Gastrocnemius medialis (tissue), 4 donors: Measurements from ENCODE around the gene INPP4B. TPM values are rescaled to one million over a fixed set of nuclear protein-coding genes. Genes with fewer than 3 reads are reported as not detected.
A peak's percentile ranks its signal among the peaks of the same experiment; 100 is the strongest.

Source experiments
- ATAC-seq, 2 donors: fragments of 150-250 bp; one replicate each; pipeline ENCODE4 v1.9.1; 2016
- DNase-seq, 2 donors: peaks; one replicate each; pipeline ENCODE4 v3.0.0-alpha.2; 2019
- H3K27ac ChIP-seq, 4 donors: fragments of 200-600 bp; sonication (generic); 1 replicate in 1 of 4; 2 replicates in 3 of 4; pipeline ENCODE4 v1.5.1; 2016 to 2018; ENCODE audit warnings: mild to moderate bottlenecking in 2 of 4, moderate library complexity in 1 of 4
- H3K27me3 ChIP-seq, 3 donors: fragments of 200-600 bp; sonication (generic) in 2 of 3; 1 replicate in 1 of 3; 2 replicates in 2 of 3; pipeline versions ENCODE4 v1.5.1 to v1.6.0; 2016 to 2019; ENCODE audit warnings: mild to moderate bottlenecking in 1 of 3, moderate library complexity in 1 of 3
- H3K36me3 ChIP-seq, 2 donors: fragments of 200-600 bp; sonication (generic) in 1 of 2; one replicate each; pipeline ENCODE4 v1.5.1; 2017 to 2018
- H3K4me1 ChIP-seq, 2 donors: fragments of 200-600 bp; sonication (generic) in 1 of 2; one replicate each; pipeline ENCODE4 v1.5.1; 2016 to 2017; ENCODE audit warnings: mild to moderate bottlenecking in 2 of 2
- H3K4me3 ChIP-seq, 4 donors: fragments of 200-600 bp; sonication (generic) in 3 of 4; 1 replicate in 1 of 4; 2 replicates in 3 of 4; pipeline ENCODE4 v1.5.1; 2016 to 2019; ENCODE audit warnings: mild to moderate bottlenecking in 2 of 4
- H3K9me3 ChIP-seq, 3 donors: fragments of 200-600 bp; sonication (generic) in 2 of 3; 1 replicate in 1 of 3; 2 replicates in 2 of 3; pipeline ENCODE4 v1.5.1; 2016 to 2019
- POLR2A ChIP-seq, 2 donors: fragments of 450-650 bp; IDR thresholded peaks; one replicate each; pipeline ENCODE4 v1.6.1; 2017; ENCODE audit warnings: antibody characterized with exemption in 2 of 2, mild to moderate bottlenecking in 2 of 2, moderate library complexity in 2 of 2
- in situ Hi-C, 4 donors: fragments of 200-750 bp; cut with MboI; loops; one replicate each; pipeline versions ENCODE4 v1.15.0 to v1.8.0; 2017; ENCODE audit warnings: low sequenced_read_pairs in 4 of 4
- intact Hi-C: fragments of 100-400 bp; cut with DNase I; formaldehyde crosslinking; loops from one replicate; pipeline ENCODE4 v1.15.1; 2023; ENCODE audit warnings: low total_unique reads
- total RNA-seq, 4 donors: library from RNA; depleted of rRNA; stranded (reverse); fragments of >200 nt; gene quantifications; one replicate each; pipeline versions ENCODE4 v1.1.0 to v1.2.3, GENCODE V29; 2016
- TF ChIP-seq, protein P1 (sequence below), 5 experiments: fragments of 450-650 bp in 3 of 5; fragments of 200-600 bp in 2 of 5; sonication (generic) in 2 of 5; IDR thresholded peaks in 4 of 5; conservative IDR thresholded peaks in 1 of 5; 1 replicate in 4 of 5; 2 replicates in 1 of 5; pipeline ENCODE4 v1.5.1; 2016 to 2019; ENCODE audit warnings: antibody characterized with exemption in 5 of 5, mild to moderate bottlenecking in 3 of 5, moderate library complexity in 3 of 5

The INPP4B gene
- total RNA-seq, 4 donors from 2014 or later = 7.5 to 23.6 (median 9.1) TPM

DNA sequence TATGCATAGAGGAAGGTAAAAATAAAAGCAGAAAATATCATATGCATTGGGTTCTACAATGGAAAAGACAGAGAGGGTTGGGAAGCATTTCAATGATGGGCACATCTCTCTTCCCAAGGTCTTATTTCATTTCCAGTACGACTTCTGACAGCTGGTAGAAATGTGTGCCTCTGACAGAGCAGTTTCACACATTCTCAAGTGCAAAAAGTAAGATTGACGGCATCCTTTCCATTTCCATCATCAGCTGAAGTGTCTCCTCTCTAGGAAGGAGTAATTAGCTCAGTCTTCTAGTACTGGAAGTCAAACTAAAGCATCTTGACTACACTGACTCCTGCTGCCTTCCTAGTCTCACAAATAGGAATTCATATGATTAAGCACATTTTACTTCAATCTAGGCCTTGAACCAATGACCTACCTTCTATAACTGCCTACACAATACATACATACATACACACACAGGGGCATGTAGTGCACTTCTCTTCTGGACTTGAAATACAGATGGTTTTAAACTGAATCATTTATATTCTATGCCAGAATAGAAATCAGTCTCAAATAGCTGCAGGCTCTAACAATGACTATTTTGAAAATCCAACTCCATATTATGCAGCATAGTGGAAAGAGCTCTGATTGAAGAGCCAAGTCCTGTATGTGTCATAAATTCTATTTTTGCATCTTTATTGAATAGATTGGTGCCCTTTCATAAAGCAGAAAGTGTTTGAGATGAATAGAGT lies 473.4 kb downstream of the INPP4B start:
- no peak for DNase-seq
- peaks cover 0 to 42% of the 10 kb centered on the region in 2 donors for H3K4me1 ChIP-seq
- no peaks in the 10 kb centered on the region for H3K36me3 ChIP-seq
- intact Hi-C loops (no loop called here), in situ Hi-C loops (loop anchor here in 3 of 4 donors (25.0 kb wide), 2 partner anchors 340 to 465 kb away; partner anchors contain the start of gene INPP4B (in 2 of the 3))
- ATAC-seq = no peak
- H3K27me3 ChIP-seq = no peaks in the 10 kb centered on the region
- no peak for TF ChIP-seq POLR2A (IDR thresholded peaks at IDR 0.05)
- TF ChIP-seq, protein P1, sequence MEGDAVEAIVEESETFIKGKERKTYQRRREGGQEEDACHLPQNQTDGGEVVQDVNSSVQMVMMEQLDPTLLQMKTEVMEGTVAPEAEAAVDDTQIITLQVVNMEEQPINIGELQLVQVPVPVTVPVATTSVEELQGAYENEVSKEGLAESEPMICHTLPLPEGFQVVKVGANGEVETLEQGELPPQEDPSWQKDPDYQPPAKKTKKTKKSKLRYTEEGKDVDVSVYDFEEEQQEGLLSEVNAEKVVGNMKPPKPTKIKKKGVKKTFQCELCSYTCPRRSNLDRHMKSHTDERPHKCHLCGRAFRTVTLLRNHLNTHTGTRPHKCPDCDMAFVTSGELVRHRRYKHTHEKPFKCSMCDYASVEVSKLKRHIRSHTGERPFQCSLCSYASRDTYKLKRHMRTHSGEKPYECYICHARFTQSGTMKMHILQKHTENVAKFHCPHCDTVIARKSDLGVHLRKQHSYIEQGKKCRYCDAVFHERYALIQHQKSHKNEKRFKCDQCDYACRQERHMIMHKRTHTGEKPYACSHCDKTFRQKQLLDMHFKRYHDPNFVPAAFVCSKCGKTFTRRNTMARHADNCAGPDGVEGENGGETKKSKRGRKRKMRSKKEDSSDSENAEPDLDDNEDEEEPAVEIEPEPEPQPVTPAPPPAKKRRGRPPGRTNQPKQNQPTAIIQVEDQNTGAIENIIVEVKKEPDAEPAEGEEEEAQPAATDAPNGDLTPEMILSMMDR (IDR thresholded peaks at IDR 0.05 in 4 of 5, conservative IDR thresholded peaks at IDR 0.05 in 1 of 5) = no peak
- no peaks in the 10 kb centered on the region for H3K9me3 ChIP-seq
- peak overlapping the region in 3 of 4 donors; percentile 24 to 54 (median 46) for H3K27ac ChIP-seq
- no peak overlapping the region for H3K4me3 ChIP-seq

DNA sequence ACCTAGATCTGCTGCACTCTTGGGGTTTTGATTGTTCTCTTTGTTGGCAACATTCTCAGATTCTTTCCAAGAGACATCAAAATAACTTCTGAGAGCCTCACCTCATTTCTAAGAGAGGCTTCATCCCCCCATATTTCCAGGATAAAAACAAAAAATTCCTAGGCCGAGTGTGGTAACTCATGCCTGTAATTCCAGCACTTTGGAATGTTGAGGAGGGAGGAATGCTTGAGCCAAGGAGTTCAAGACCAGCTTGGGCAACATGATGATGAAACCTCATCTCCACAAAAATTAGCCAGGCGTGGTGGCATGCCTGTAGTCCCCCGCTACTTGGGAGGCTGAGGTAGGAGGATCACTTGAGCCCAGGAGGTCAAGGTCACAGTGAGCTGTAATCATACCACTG lies 477.0 kb downstream of the INPP4B start:
- TF ChIP-seq, protein P1 (IDR thresholded peaks at IDR 0.05 in 4 of 5, conservative IDR thresholded peaks at IDR 0.05 in 1 of 5) = no peak
- no peak for TF ChIP-seq POLR2A (IDR thresholded peaks at IDR 0.05)
- intact Hi-C loops (no loop called here), in situ Hi-C loops (loop anchor here in 3 of 4 donors (25.0 kb wide), 2 partner anchors 343 to 468 kb away; partner anchors contain the start of gene INPP4B (in 2 of the 3))
- no peaks in the 10 kb centered on the region for H3K36me3 ChIP-seq
- H3K27ac ChIP-seq = no peak overlapping the region
- H3K4me1 ChIP-seq = peaks cover 0 to 39% of the 10 kb centered on the region in 2 donors
- no peak for DNase-seq
- H3K4me3 ChIP-seq = no peak overlapping the region
- no peaks in the 10 kb centered on the region for H3K27me3 ChIP-seq
- no peaks in the 10 kb centered on the region for H3K9me3 ChIP-seq
- no peak for ATAC-seq

DNA sequence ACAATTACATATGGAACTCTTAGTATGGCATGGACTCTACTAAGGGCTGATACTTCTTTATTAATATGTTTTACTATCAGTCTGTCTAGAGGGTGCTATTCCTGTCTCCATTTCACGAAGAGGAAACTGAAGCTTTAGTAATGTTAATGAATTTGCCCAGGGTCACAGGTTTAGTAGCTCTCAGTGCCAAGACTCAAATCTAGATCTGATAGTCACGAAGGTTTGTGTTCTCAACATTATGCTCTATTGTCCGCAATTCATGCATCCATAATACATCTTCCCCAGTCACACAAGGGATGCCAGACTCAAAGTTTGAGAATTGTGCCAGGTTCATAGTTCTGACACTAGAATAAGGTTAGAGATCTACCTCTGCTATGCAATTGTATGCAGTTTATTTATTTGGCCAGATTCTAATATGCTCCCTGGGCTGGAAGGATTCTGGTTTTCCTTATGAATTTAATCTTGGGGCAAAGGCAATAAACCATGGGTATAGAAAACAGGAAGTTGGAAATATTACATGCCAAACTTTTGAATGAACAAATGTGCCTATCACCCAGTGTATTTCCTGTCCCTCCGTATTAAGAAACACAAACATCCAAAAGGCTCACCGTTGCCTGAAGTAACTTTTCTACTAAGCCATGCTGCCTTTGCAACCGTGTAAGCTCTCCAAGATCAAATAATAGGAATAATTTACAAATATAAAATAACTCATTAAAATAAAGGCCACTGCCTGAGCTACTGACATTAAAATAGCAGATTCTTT lies 478.5 kb downstream of the INPP4B start:
- H3K36me3 ChIP-seq = no peaks in the 10 kb centered on the region
- H3K27ac ChIP-seq = no peak overlapping the region
- TF ChIP-seq POLR2A (IDR thresholded peaks at IDR 0.05) = no peak
- TF ChIP-seq, protein P1 (IDR thresholded peaks at IDR 0.05 in 4 of 5, conservative IDR thresholded peaks at IDR 0.05 in 1 of 5) = no peak
- ATAC-seq (no peak), DNase-seq (no peak)
- H3K27me3 ChIP-seq = no peaks in the 10 kb centered on the region
- H3K4me1 ChIP-seq = peaks cover 0 to 23% of the 10 kb centered on the region in 2 donors
- in situ Hi-C loops = loop anchor here in 3 of 4 donors (25.0 kb wide), 2 partner anchors 345 to 470 kb away; partner anchors contain the start of gene INPP4B (in 2 of the 3)
- no peaks in the 10 kb centered on the region for H3K9me3 ChIP-seq
- intact Hi-C loops = no loop called here
- H3K4me3 ChIP-seq = peak overlapping the region in 1 of 4 donors; percentile 15

DNA sequence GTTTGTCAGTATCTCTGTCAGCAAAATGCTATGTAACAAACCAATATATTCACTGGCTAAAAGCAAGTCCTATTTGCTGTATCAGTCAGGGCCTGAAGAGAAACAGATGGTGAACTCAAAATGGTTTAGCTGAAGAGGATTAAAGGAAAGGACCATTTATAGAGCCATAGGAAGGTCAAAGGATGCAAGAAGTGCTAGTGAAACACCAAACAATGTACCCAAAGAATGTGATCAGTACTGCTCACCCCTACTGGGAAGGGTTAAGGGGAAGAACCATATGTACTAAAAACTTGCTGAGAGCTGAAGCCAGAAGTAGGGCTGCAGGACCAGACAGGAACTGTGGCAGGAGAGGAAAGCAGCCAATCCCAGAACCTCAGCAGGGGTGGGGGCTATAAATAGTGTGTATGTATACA lies 479.3 kb downstream of the INPP4B start:
- Histone ChIP-seq H3K27ac (no peak overlapping the region), H3K27me3 (no peaks in the 10 kb centered on the region), H3K9me3 (no peaks in the 10 kb centered on the region), H3K4me1 (peaks cover 0 to 19% of the 10 kb centered on the region in 2 donors), H3K36me3 (no peaks in the 10 kb centered on the region), H3K4me3 (no peak overlapping the region)
- in situ Hi-C loops (loop anchor here in 3 of 4 donors (25.0 kb wide), 2 partner anchors 346 to 471 kb away; partner anchors contain the start of gene INPP4B (in 2 of the 3)), intact Hi-C loops (no loop called here)
- TF ChIP-seq, protein P1 (IDR thresholded peaks at IDR 0.05 in 4 of 5, conservative IDR thresholded peaks at IDR 0.05 in 1 of 5) = no peak
- no peak for TF ChIP-seq POLR2A (IDR thresholded peaks at IDR 0.05)
- no peak for ATAC-seq
- no peak for DNase-seq
